Posterior vena cava (tissue), 2 donors: Measurements from ENCODE around the gene NKAPL. TPM values are rescaled to one million over a fixed set of nuclear protein-coding genes. Genes with fewer than 3 reads are reported as not detected.
"Not testable (repeated sequence)": the region's sequence is repeated elsewhere in the genome, so short reads cannot be mapped to it uniquely, and the experiment has no call there.

Source experiments
- DNase-seq: peaks from one replicate; pipeline ENCODE4 v3.0.0-alpha.2; 2020; ENCODE audit warnings: low spot score
- intact Hi-C, 2 donors: fragments of 100-400 bp; cut with DNase I; formaldehyde crosslinking; loops; one replicate each; pipeline versions ENCODE4 v1.14.1 to v1.14.2; 2022 to 2023
- total RNA-seq, 2 donors: library from RNA; stranded (reverse); fragmentation: NEBNext Ultra II Directional; extraction: Animal tissue kit (Norgen Biotek cat#: 25700); gene quantifications; one replicate each; pipeline ENCODE4 v1.2.1, GENCODE V29; 2021
- donor health status: DM: yes; HTN: yes; CAD: no.
- donor health status: DM: yes; HTN: yes; CAD: no.

Gene NKAPL
- total RNA-seq, 2 donors from 2014 or later = 2.7 to 2.8 TPM

DNA sequence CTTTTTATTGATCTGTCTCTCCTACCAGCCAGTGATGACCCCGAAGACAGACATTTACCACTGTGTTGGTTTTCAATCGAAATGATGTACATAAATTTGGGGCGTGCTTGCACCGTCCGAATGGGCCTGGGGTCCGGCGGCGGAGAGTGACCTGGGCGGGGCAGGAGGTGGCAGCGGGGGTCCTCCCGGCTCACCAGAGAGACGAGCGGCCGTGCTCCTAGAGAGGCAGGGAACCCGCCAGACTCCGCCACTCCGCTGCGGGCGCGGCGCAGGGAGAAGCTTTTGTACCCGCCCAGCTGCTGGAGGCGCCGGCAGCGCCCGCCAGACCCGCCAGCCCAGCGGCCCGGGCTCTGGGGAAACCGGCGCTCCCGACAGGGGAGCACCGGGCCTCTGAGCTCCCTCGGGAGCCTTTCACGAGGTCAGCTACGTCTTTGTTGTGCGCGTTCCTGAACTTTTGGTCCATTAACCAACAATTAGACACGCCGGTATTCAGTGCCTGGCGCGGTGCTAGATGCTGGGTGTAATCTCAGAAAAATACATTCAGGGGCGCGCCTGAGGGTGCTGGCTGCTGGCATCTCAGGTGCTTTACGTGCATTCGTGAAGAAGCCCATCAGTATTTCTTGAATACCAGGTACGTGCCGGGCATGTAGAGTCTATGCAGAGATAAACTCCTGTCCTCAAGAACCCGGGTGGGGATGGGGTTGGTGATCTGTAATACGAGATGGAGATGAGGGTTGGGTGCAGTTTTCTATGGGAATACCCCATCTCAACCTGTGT, 22.4 kb downstream of the NKAPL start, which contains the start of gene PGBD1:
Gene PGBD1, plus strand, starts transcription at position 285 of the 777 bp plus-strand sequence. CDS start 2,242 bp downstream, outside the sequence.
- DNase-seq = peak; percentile 91
- intact Hi-C loops = no loop called here

DNA sequence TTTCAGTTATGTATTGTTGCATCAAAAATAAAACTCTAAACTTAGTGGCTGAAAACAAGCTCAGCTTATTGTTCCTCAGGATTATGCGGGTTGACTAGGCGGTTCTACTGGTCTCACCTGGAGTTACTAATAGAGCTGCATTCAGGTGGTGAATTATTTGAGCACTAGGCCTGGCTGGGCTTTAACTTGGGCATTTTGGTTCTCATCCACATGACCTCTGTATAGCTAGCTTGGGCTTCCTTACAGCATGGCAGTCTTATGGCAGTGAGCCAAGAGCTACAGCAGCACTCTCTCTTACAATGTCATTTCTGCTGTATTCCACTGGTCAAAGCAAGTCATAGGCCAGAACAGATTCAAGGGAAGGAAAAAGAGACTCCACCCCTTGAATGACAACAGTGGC, 23.8 kb downstream of the NKAPL start:
- intact Hi-C loops = no loop called here
- no peak for DNase-seq

DNA sequence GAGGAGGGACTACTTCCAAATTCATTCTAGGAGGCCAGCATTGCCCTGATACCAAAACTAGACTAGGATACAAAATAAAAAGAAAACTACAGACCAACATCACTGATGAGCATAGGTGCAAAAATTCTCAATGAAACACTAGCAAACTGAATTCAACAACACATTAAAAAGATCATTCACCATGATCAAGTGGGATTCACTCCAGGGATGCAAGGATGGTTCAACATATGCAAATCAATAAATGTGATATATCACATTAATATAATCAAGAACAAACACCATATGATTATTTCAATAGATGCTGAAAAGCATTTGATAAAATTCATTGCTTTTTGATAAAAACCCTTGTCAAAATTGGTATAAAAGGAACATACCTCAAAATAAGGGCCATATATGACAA, 32.5 kb downstream of the NKAPL start:
- no peak for DNase-seq
- intact Hi-C loops = no loop called here

DNA sequence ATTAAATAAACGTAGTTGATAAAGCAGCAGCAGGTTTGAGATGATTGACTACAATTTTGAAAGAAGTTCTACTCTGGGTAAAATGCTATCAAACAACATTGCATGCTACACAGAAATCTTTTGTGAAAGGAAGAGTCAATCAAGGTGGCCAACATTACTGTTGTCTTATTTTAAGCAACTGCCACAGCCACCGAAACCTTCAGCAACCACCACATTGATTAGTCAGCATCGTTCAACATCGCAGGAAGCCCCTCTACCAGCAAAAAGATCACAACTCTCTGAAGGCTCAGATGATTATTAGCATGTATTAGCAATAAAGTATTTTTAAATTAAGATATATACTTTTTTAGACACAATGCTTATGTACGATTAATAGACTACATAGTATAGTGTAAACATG, 36.2 kb downstream of the NKAPL start:
- DNase-seq = no peak
- intact Hi-C loops = no loop called here

DNA sequence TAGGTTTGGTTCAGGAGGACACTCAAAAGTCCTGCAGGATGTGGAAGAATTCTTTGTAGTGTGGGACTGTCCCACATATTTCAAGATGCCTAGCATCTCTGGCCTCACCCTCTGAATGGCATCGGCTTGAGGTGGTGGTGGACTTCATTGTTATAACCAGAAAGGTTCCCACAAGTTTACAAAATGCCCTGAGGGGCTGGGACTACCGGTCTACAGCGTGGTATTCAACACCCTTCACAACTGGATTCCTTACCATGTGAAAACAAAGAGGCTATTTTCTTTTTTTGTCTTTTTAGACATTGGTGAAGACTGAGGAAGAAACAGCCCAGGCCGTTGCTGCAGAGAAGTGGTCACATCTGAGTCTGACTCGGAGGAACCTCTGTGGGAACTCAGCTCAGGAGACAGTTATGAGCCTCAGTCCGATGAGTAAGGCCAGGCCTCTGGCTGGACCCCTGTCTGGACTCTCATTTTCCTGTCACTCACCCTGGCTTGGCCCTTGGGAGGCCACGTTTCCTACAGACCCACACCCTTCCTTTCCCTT, 37.5 kb downstream of the NKAPL start:
- no peak for DNase-seq
- intact Hi-C loops = no loop called here

DNA sequence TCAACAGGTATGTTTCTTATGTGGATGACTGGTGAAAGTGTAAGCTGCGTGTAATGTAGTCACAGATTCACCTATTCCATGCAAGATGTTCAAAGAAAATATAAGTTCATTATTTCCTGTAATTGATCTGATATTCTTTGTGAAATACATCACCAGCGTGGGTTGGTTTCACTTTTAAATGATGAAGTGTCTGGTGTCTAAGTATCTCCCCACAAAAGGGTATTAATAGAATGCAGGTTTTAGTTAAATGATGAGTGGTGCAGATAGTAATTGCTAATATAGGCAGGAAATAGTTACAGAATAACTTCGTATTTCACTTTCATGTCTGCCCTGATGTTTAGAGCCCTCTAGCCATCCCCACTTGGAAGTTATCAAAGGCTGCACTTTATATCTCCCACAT, 44.5 kb downstream of the NKAPL start:
- intact Hi-C loops = no loop called here
- no peak for DNase-seq

DNA sequence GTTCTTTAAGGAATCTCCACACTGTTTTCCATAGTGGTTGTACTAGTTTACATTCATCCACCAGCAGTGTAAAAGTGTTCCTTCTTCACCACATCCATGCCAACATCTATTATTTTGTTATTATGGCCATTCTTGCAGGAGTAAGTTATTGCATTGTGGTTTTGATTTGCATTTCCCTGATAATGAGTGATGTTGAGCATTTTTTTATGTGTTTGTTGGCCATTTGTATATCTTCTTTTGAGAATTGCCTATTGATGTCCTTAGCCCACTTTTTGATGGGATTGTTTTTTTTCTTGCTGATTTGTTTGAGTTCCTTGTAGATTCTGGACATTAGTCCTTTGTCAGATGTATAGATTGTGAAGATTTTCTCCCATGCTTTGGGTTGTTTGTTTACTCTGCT, 47.3 kb downstream of the NKAPL start:
- intact Hi-C loops, DNase-seq: not testable (repeated sequence)

Other genes with a start within 250 kb of the NKAPL start
- under 1 TPM; 0.42 to 0.48 TPM for gene ZNF165, start 178.7 kb upstream of the NKAPL start, total RNA-seq
- 1 to 10 TPM; 4.8 to 5.3 TPM for gene ZSCAN16, start 134.7 kb upstream of the NKAPL start, total RNA-seq
- gene ZKSCAN8, start 117.4 kb upstream of the NKAPL start, total RNA-seq = 10 to 100 TPM; 16.9 to 18.6 TPM
- gene ZSCAN9, start 34.0 kb upstream of the NKAPL start, total RNA-seq = 10 to 100 TPM in 1 of 2 donors, 1 to 10 TPM in 1; 9.2 to 10.4 TPM
- gene ZKSCAN4, start 7.0 kb upstream of the NKAPL start, total RNA-seq = 1 to 10 TPM; 3.1 to 5.6 TPM
- 10 to 100 TPM; 15.8 to 18.8 TPM for gene ZSCAN26, start 7.8 kb downstream of the NKAPL start, total RNA-seq
- 1 to 10 TPM; 6.0 to 6.4 TPM for gene PGBD1, start 22.3 kb downstream of the NKAPL start, total RNA-seq
- gene ZSCAN31, start 76.9 kb downstream of the NKAPL start, total RNA-seq = 10 to 100 TPM; 13.1 to 14.6 TPM
- 1 to 10 TPM; 4.0 to 4.5 TPM for gene ZKSCAN3, start 90.7 kb downstream of the NKAPL start, total RNA-seq
- 1 to 10 TPM; 4.2 to 5.0 TPM for gene ZSCAN12, start 140.4 kb downstream of the NKAPL start, total RNA-seq
- gene ZSCAN23, start 184.2 kb downstream of the NKAPL start, total RNA-seq = 1 to 10 TPM; 2.0 to 2.8 TPM